Stomach (tissue), 4 donors: ENCODE data around the gene FAM131A.

Experiments used
- CTCF ChIP-seq, 7 experiments: fragments of 450-650 bp in 4 of 7; fragments of 200-600 bp in 3 of 7; sonication (generic) in 3 of 7; IDR thresholded peaks; one replicate each; pipeline ENCODE4 v1.5.1; 2016 to 2019; ENCODE audit warnings: antibody characterized with exemption in 7 of 7, control low read depth in 2 of 7, mild to moderate bottlenecking in 1 of 7
- POLR2A ChIP-seq, 4 donors: fragments of 450-650 bp; IDR thresholded peaks; one replicate each; pipeline ENCODE4 v1.6.1; 2016; ENCODE audit warnings: antibody characterized with exemption in 4 of 4, control low read depth in 2 of 4, mild to moderate bottlenecking in 1 of 4, moderate library complexity in 1 of 4

GRCh38 chr3:184291044-184291737 lies 46.2 kb upstream of the FAM131A start:
- TF ChIP-seq CTCF (IDR thresholded peaks at IDR 0.05) (no peak), POLR2A (IDR thresholded peaks at IDR 0.05) (no peak)
